Activated CD4-positive, alpha-beta T cell treated with anti-CD3 and anti-CD28 coated beads, Interleukin-2, amount 50 U/mL, for 1 hour (primary cell): ENCODE results near the gene ENPEP.
"Not testable (repeated sequence)": the region's sequence is repeated elsewhere in the genome, so short reads cannot be mapped to it uniquely, and the experiment has no call there.

Experiments used
- DNase-seq: peaks from one replicate; pipeline ENCODE4 v3.0.0-alpha.2; 2020

The ENPEP gene

GRCh38 chr4:110520886-110521285 is 44.9 kb downstream of the ENPEP start:
- DNase-seq, result no peak

GRCh38 chr4:110526589-110526988 is 50.6 kb downstream of the ENPEP start:
- DNase-seq, result no peak

GRCh38 chr4:110527156-110527555 is 51.2 kb downstream of the ENPEP start:
- no peak for DNase-seq

- no peak for DNase-seq
Observed at GRCh38 chr4:110532901-110533589, 57.1 kb downstream of the ENPEP start.

- DNase-seq, result no peak
Observed at GRCh38 chr4:110533590-110533910, 57.6 kb downstream of the ENPEP start.

- no peak for DNase-seq
Observed at GRCh38 chr4:110533940-110534339, 58.0 kb downstream of the ENPEP start.

- no peak for DNase-seq
Observed at GRCh38 chr4:110540581-110540980, 64.6 kb downstream of the ENPEP start.

- no peak for DNase-seq
Observed at GRCh38 chr4:110540982-110541451, 65.1 kb downstream of the ENPEP start.

GRCh38 chr4:110543577-110543976 is 67.6 kb downstream of the ENPEP start:
- DNase-seq, result no peak

- DNase-seq, result no peak
Observed at GRCh38 chr4:110544594-110544993, 68.6 kb downstream of the ENPEP start.

GRCh38 chr4:110550260-110550659 is 74.3 kb downstream of the ENPEP start:
- DNase-seq, result no peak

- DNase-seq, result no peak
Observed at GRCh38 chr4:110553197-110553596, 77.2 kb downstream of the ENPEP start.

- DNase-seq, result no peak
Observed at GRCh38 chr4:110567214-110567613, 91.3 kb downstream of the ENPEP start.

- DNase-seq, result not testable (repeated sequence)
Observed at GRCh38 chr4:110576696-110577095, 100.7 kb downstream of the ENPEP start.

GRCh38 chr4:110586131-110586850 is 110.3 kb downstream of the ENPEP start:
- no peak for DNase-seq

- DNase-seq, result no peak
Observed at GRCh38 chr4:110587666-110588285, 111.8 kb downstream of the ENPEP start.

GRCh38 chr4:110589297-110589696 is 113.3 kb downstream of the ENPEP start:
- DNase-seq, result no peak

GRCh38 chr4:110595583-110595982 is 119.6 kb downstream of the ENPEP start:
- DNase-seq, result no peak

GRCh38 chr4:110596431-110596830 is 120.5 kb downstream of the ENPEP start:
- no peak for DNase-seq

- no peak for DNase-seq
Observed at GRCh38 chr4:110597582-110597981, 121.6 kb downstream of the ENPEP start.

- DNase-seq, result no peak
Observed at GRCh38 chr4:110602061-110602460, 126.1 kb downstream of the ENPEP start.

- no peak for DNase-seq
Observed at GRCh38 chr4:110605077-110605476, 129.1 kb downstream of the ENPEP start.

- DNase-seq, result no peak
Observed at GRCh38 chr4:110609044-110609750, 133.2 kb downstream of the ENPEP start.

- no peak for DNase-seq
Observed at GRCh38 chr4:110610620-110610939, 134.6 kb downstream of the ENPEP start.
